HepG2 (cell line): Measurements from ENCODE around the gene CTRL. TPM values are rescaled to one million over a fixed set of nuclear protein-coding genes. Genes with fewer than 3 reads are reported as not detected.

Experiments
- CHD4 ChIP-seq: fragments of 200-600 bp; sonication (generic); IDR thresholded peaks from 2 replicates; pipeline ENCODE4 v1.7.0; 2017; ENCODE audit warnings: mild to moderate bottlenecking, low read length, borderline replicate concordance
- DNMT1 ChIP-seq: sonication (generic); formaldehyde crosslinking; IDR thresholded peaks from 2 replicates; pipeline ENCODE4 v1.5.1; 2020; ENCODE audit warnings: mild to moderate bottlenecking, missing genetic modification reagents
- MEIS1 ChIP-seq: sonication (generic); formaldehyde crosslinking; IDR thresholded peaks from 2 replicates; pipeline ENCODE4 v1.9.0; 2021; ENCODE audit warnings: mild to moderate bottlenecking, missing genetic modification reagents, moderate library complexity, borderline replicate concordance
- PHF21A ChIP-seq: sonication (generic); formaldehyde crosslinking; IDR thresholded peaks from 2 replicates; pipeline ENCODE4 v1.5.0; 2020; ENCODE audit warnings: mild to moderate bottlenecking, missing genetic modification reagents
- PITX1 ChIP-seq: sonication (generic); formaldehyde crosslinking; IDR thresholded peaks from 2 replicates; pipeline ENCODE4 v1.5.1; 2020; ENCODE audit warnings: mild to moderate bottlenecking, missing genetic modification reagents
- POLR2AphosphoS5 ChIP-seq: IDR thresholded peaks from 2 replicates; pipeline ENCODE4 v1.6.1; 2012; ENCODE audit warnings: low read depth, low read length
- PTBP1 ChIP-seq: fragments of 200-400 bp; formaldehyde crosslinking; IDR thresholded peaks from 2 replicates; pipeline ENCODE4 v1.6.1; 2018; ENCODE audit warnings: low read length, low read depth; ENCODE audit not compliant: poor library complexity, severe bottlenecking
- SIX1 ChIP-seq: sonication (generic); formaldehyde crosslinking; IDR thresholded peaks from 2 replicates; pipeline ENCODE4 v1.4.0; 2020; ENCODE audit warnings: missing genetic modification reagents, borderline replicate concordance
- XRCC5 ChIP-seq: fragments of 200-400 bp; formaldehyde crosslinking; optimal IDR thresholded peaks from 2 replicates; pipeline ENCODE3; 2017; ENCODE audit warnings: mild to moderate bottlenecking, low read length
- polyA plus RNA-seq, 8 experiments: library from polyadenylated mRNA; depleted of rRNA in 3 of 8; stranded (reverse) in 7 of 8; unstranded in 1 of 8; fragments of >200 nt; fragmentation: Illumina TruSeq in 4 of 8; extraction: Trizol in 4 of 8; gene quantifications; 2 replicates each; pipeline versions ENCODE4 v1.2.1 to v1.2.3, GENCODE V29; 2011 to 2016; ENCODE audit warnings: low read depth in 4 of 8, missing spikeins in 1 of 8, mixed read lengths in 1 of 8; ENCODE audit not compliant: insufficient read depth in 1 of 8
- total RNA-seq, 5 experiments: library from RNA; depleted of rRNA; stranded (reverse); fragments of >200 nt; fragmentation: Illumina TruSeq; extraction: Trizol; gene quantifications; 2 replicates each; pipeline ENCODE4 v1.2.3, GENCODE V29; 2016; ENCODE audit warnings: low read depth in 1 of 5
- TF ChIP-seq, protein P1 (sequence below): sonication (generic); formaldehyde crosslinking; IDR thresholded peaks from 2 replicates; pipeline ENCODE4 v1.4.0; 2020; ENCODE audit warnings: mild to moderate bottlenecking, missing genetic modification reagents
- TF ChIP-seq, protein P2 (sequence below): sonication (generic); formaldehyde crosslinking; IDR thresholded peaks from 2 replicates; pipeline ENCODE4 v1.9.0; 2021; ENCODE audit warnings: missing genetic modification reagents, borderline replicate concordance
- TF ChIP-seq, protein P3 (sequence below): sonication (generic); formaldehyde crosslinking; IDR thresholded peaks from 2 replicates; pipeline ENCODE4 v1.4.0; 2020; ENCODE audit warnings: missing genetic modification reagents, borderline replicate concordance

Gene CTRL
- total and polyA plus RNA-seq, 2 of the 13 experiments (the other 11 are each of a cell fraction or from before 2014, with no cell fraction given): 1.9 to 2.7 TPM

DNA sequence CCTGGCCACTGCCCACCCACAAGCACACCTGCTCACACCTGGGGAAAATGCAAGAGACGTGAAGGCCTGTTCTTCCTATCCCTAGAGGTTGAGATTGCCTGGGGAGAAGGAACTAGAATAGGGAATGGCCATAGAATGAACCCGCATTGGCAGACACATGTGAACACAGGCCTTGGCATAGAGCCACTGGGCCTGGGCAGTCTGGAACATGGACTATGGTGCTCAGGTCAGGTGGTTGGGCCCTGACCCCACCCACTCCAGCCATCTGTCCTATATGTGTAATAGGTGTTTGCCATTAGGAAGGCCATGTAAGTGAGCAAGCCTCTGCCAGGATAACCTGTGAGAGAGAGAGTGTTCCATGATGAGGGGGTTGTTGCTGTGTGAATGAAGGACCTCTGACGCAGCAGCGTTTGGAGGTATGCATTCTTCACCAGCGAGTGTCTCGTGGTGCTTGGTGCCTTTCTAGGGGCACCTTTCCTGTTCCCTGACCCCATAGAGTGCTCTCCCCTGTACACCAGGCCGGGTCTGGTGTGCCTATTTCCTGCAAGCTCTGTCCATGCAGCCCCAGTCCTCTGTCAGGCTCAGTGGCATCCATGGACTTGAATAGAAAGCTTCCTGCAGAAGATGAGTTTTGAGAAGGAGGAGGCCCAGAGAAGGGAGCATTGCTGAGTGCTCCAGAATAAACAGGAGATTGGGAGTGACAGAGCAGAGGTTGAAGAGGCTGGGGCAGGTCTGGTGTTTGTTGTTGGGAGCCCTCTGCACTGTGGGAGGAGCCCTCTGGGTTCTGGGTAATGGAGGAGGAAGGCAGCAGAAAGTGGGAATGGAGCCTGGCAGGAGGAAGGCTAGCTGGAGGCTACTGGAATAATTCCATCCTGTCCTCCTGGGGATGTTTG is 15.6 kb downstream of the CTRL start (continued):
- peak; percentile 60; the same call in 1 of the 2 replicates for TF ChIP-seq PHF21A (CRISPR knock-in tag)
- TF ChIP-seq XRCC5: peak; percentile 23
- TF ChIP-seq, protein P1, sequence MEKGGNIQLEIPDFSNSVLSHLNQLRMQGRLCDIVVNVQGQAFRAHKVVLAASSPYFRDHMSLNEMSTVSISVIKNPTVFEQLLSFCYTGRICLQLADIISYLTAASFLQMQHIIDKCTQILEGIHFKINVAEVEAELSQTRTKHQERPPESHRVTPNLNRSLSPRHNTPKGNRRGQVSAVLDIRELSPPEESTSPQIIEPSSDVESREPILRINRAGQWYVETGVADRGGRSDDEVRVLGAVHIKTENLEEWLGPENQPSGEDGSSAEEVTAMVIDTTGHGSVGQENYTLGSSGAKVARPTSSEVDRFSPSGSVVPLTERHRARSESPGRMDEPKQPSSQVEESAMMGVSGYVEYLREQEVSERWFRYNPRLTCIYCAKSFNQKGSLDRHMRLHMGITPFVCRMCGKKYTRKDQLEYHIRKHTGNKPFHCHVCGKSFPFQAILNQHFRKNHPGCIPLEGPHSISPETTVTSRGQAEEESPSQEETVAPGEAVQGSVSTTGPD (CRISPR knock-in tag): no peak
- no peak for TF ChIP-seq POLR2AphosphoS5
- TF ChIP-seq PTBP1: no peak
- TF ChIP-seq, protein P2, sequence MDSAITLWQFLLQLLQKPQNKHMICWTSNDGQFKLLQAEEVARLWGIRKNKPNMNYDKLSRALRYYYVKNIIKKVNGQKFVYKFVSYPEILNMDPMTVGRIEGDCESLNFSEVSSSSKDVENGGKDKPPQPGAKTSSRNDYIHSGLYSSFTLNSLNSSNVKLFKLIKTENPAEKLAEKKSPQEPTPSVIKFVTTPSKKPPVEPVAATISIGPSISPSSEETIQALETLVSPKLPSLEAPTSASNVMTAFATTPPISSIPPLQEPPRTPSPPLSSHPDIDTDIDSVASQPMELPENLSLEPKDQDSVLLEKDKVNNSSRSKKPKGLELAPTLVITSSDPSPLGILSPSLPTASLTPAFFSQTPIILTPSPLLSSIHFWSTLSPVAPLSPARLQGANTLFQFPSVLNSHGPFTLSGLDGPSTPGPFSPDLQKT (CRISPR knock-in tag): no peak
- TF ChIP-seq SIX1 (CRISPR knock-in tag): no peak
- TF ChIP-seq MEIS1 (CRISPR knock-in tag): 0 out of 2 replicates have a peak, but pooled peaks have one; percentile 25
- 0 out of 2 replicates have a peak, but pooled peaks have one; percentile 28 for TF ChIP-seq PITX1 (CRISPR knock-in tag)
- no peak for TF ChIP-seq CHD4
- TF ChIP-seq DNMT1 (CRISPR knock-in tag): no peak
- TF ChIP-seq, protein P3, sequence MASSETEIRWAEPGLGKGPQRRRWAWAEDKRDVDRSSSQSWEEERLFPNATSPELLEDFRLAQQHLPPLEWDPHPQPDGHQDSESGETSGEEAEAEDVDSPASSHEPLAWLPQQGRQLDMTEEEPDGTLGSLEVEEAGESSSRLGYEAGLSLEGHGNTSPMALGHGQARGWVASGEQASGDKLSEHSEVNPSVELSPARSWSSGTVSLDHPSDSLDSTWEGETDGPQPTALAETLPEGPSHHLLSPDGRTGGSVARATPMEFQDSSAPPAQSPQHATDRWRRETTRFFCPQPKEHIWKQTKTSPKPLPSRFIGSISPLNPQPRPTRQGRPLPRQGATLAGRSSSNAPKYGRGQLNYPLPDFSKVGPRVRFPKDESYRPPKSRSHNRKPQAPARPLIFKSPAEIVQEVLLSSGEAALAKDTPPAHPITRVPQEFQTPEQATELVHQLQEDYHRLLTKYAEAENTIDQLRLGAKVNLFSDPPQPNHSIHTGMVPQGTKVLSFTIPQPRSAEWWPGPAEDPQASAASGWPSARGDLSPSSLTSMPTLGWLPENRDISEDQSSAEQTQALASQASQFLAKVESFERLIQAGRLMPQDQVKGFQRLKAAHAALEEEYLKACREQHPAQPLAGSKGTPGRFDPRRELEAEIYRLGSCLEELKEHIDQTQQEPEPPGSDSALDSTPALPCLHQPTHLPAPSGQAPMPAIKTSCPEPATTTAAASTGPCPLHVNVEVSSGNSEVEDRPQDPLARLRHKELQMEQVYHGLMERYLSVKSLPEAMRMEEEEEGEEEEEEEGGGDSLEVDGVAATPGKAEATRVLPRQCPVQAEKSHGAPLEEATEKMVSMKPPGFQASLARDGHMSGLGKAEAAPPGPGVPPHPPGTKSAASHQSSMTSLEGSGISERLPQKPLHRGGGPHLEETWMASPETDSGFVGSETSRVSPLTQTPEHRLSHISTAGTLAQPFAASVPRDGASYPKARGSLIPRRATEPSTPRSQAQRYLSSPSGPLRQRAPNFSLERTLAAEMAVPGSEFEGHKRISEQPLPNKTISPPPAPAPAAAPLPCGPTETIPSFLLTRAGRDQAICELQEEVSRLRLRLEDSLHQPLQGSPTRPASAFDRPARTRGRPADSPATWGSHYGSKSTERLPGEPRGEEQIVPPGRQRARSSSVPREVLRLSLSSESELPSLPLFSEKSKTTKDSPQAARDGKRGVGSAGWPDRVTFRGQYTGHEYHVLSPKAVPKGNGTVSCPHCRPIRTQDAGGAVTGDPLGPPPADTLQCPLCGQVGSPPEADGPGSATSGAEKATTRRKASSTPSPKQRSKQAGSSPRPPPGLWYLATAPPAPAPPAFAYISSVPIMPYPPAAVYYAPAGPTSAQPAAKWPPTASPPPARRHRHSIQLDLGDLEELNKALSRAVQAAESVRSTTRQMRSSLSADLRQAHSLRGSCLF: no peak
